Muscle of back (tissue), 11 donors: ENCODE results near the gene PRR12. TPM values are rescaled to one million over a fixed set of nuclear protein-coding genes. Genes with fewer than 3 reads are reported as not detected.

ENCODE experiments used
- DNase-seq, 3 donors: peaks; one replicate each; pipeline versions ENCODE4 v3.0.0 to v3.0.0-alpha.2; 2013
- polyA plus RNA-seq, 10 donors: library from polyadenylated mRNA; unstranded; fragments of 120-200 nt; gene quantifications; one replicate each; pipeline ENCODE4 v1.2.1, GENCODE V29; 2013; ENCODE audit not compliant: insufficient read length in 10 of 10

Gene PRR12
- polyA plus RNA-seq, 10 donors, result 12.2 to 20.5 (median 16.1) TPM

GRCh38 chr19:49590071-49590970 lies 661 bp upstream of the PRR12 start:
- peak; percentile 92 to 96 (median 95) for DNase-seq

DNA sequence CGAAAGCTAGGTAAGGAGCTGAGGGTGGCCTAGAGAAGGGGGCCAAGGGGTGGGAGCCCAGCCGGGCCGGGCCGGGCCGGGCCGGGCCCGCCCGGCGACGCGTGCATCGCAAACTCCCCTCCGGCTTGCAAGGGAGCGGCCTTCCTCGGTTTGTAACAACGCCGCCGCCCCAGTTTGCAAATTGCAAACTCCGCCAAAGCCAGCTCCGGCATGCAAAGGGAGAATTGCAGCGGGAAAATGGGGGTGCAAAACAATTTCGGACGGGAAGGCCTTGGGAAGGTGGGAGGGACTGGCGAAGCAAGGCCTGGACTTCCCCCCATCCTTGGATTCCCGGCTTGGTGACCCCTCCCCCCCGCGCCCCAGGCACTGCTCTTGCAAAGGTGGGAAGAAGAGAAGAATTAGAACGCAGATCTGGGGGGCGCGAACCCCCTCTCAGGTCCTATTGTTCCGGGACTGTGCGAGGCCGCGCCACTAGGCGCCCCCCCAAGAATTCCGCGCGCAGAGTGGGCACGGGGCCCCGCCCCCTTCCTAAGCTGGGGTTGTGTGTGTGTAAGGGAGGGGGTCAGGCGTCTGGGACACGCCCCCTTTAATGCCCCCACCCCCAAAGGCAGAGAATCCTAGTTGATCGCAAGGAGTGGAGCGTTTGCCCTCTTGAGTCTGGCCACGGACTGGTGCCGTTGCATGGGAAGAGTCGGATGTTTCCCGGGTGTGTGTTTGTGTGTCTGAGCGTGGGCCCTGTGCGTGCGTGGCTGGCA lies 926 bp downstream of the PRR12 start:
- peak in 2 of 3 donors; percentile 42 to 86 for DNase-seq

- peak in 1 of 3 donors; percentile 34 for DNase-seq
Observed at GRCh38 chr19:49592486-49593232, 1.7 kb downstream of the PRR12 start.

- DNase-seq, result peak; percentile 90 to 96 (median 92)
Observed at GRCh38 chr19:49593233-49594113, 2.5 kb downstream of the PRR12 start.

DNA sequence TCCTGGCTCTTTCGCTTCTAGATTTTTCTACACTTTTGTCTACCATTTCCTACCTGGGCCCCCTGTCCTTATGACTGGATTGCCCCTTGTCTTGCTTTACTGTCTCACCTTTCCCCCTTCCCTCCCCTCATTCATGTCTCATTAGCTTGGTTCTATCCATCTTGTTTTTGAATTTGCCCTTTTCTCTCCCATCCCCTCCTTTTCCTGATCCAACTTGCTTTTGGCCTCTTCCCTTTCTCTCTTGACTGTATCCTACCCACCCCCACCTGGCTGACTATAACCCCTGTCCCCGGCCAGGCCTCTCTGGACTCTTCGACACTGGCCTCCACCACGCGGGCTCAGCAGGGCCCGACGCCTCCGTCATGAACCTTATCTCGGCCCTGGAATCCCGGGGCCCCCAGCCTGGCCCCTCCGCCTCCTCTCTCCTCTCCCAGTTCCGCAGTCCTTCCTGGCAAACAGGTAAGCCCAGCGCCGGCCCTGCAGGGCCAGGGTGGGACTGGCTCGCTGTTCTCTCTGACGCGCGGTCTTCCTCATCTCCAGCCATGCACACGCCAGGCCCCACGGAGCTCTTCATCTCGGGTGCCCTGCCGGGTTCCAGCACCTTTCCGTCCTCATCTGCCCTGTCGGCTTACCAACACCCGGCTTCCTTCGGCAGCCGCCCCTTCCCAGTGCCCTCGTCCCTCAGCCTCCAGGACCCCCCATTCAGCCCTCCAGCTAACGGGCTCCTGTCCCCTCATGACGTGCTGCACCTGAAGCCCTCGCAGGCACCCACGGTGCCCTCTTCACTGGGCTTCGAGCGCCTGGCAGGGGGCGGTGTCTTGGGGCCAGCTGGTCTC lies 3.4 kb downstream of the PRR12 start:
- no peak for DNase-seq

GRCh38 chr19:49594993-49595818 lies 4.2 kb downstream of the PRR12 start:
- DNase-seq, result no peak

DNA sequence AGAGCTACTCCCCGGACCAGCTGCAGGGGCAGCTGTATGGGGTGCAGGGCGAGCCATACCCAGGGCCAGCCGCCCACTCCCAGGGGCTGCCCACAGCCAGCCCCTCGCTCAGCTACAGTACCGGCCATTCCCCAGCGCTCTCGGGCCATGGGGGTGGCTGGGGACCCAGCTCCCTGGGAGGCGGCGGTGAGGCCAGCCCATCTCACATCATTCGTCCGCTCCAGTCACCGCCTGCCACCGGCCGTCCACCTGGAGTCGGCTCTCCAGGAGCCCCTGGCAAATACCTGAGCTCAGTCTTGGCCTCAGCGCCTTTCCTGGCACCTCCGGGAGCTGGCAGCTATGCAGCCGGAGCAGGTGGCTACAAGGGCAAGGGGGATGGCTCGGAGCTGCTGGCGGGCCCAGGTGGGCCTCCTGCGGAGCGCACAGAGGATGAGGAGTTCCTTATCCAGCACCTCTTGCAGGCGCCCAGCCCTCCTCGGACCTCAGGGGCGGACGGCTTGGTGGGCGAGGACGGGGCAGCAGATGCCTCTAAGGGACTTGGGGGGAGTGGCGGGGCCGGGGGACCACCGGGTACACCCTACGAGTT lies 4.9 kb downstream of the PRR12 start:
- no peak for DNase-seq

DNA sequence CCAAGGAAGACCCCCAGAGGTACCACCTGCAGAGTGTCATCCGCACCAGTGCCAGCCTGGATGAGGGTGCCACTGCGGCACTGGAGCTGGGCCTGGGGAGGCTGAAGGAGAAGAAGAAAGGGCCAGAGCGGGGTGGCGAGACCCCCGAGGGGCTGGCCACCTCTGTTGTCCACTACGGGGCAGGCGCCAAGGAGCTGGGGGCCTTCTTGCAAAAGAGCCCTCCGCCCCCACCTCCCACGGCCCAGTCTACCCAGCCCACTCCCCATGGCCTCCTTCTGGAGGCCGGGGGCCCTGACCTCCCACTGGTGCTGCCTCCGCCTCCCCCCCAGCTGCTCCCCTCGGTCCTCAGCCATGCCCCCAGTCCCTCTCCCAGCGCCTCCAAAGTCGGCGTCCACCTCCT lies 5.4 kb downstream of the PRR12 start:
- no peak for DNase-seq

GRCh38 chr19:49596954-49597702 lies 6.1 kb downstream of the PRR12 start:
- no peak for DNase-seq

DNA sequence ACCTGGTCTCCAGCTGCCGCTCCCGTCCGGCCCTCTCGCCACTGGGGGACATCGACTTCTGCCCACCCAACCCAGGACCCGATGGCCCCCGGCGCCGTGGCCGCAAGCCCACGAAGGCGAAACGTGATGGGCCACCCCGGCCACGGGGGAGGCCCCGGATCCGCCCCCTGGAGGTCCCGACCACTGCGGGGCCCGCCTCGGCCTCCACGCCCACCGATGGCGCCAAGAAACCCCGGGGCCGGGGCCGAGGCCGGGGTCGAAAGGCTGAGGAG lies 6.7 kb downstream of the PRR12 start:
- no peak for DNase-seq

DNA sequence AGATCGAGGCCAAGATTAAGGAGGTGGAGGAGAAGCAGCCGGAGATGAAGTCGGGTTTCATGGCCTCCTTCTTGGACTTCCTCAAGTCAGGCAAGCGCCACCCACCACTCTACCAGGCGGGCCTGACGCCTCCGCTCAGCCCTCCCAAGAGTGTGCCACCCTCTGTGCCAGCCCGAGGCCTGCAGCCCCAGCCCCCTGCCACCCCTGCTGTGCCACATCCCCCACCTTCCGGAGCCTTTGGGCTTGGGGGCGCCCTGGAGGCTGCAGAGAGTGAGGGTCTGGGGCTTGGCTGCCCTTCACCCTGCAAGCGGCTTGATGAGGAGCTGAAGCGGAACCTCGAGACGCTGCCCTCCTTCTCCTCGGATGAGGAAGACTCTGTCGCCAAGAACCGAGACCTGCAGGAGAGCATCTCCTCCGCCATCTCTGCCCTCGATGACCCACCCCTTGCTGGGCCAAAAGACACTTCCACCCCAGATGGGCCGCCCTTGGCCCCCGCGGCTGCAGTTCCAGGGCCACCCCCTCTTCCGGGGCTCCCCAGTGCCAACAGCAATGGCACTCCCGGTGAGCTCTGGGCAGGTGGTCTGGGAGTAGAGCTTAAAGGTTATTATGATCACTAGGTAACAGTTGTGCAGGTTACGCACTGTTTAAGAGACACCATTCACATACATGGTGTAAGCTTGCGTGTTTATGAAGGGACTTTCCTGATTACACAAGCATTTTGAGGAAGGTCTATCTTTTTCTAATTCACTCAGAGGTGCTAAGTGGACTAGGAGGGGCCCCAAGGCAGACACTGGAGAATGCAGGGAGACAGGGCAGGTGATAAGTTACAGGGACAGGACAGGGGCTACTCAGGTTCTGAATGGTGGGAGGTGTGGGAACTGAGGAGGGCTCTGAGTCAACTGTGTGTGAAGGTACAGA lies 8.7 kb downstream of the PRR12 start:
- DNase-seq, result no peak

DNA sequence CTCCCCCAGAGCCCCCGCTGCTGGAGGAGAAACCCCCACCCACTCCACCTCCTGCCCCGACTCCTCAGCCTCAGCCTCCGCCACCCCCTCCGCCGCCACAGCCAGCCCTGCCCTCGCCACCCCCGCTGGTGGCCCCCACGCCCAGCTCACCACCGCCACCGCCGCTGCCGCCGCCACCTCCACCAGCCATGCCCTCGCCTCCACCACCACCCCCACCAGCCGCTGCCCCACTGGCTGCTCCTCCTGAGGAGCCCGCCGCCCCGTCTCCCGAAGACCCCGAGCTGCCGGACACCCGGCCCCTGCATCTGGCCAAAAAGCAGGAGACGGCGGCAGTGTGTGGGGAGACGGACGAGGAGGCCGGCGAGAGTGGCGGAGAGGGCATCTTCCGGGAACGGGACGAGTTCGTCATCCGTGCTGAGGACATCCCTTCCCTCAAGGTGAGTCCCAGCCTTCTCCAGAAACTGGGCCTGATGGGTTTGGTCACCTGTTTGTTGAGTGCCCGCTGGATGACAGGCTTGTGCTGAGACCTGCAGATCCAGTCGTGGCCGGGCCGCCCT lies 10.6 kb downstream of the PRR12 start:
- no peak for DNase-seq

DNA sequence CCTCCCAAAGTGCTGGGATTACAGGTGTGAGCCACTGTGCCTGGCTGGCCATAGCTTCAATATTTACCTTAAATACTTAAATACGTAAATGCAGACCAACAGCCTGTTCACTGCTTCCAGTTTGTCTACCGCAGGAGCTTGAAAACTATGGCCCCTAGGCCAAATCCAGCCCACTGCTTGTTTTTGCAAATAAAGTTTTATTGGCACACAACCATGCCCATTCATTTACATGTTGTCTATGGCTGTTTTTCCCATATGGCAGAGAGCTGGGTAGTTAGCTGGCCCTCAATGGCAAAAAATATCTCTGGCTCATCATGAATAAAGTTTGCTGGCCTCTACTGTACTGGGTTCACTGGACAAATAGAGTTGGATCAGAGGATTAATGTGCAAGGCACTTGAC lies 11.8 kb downstream of the PRR12 start:
- DNase-seq, result no peak

DNA sequence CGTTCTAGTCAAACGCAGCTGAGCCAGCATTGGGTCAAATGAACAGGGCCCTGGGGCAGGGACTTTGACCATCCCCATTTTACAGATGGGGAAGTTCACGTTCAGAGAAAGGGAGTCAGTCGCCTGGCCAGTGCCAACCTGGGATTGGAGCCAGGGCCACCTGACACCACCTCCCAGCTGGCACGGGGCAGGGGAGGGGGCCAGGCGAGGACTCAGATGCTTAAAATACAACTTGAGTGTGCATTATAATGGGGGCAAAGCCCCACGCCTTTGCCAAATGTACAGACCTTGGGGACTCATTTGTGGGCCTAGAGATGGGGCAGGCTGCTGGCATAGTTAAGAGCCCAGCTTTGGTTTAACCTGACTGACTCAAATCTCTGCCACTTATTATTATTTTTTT lies 14.6 kb downstream of the PRR12 start:
- DNase-seq, result no peak

DNA sequence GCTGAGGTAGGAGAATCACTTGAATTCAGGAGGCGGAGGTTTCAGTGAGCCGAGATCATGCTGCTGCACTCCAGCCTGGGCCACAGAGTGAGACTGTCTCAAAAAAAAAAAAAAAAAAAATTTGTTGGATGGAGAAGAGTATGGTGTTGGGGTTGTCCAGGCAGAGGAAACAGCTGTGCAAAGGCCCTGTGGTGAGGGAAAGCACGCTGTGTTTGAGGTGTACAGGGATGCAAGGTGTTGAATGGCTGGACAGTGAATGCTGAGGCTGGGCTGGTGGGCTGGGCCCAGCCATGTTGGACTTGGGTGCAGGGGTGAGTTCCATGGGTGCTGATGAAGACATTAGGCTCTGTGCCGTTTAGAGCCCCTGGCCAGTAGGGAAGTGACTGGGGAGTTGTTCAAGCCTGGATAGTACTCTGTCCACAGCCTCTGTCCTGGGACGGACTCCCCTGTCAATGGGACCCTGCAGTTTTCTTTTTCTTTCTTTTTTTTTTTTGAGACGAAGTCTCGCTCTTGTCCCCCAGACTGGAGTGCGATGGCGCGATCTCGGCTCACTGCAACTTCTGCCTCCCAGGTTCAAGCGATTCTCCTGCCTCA lies 18.6 kb downstream of the PRR12 start:
- no peak for DNase-seq

GRCh38 chr19:49613374-49613773 lies 22.4 kb downstream of the PRR12 start:
- no peak for DNase-seq
